ENCODE measurements around the gene FYN. TPM values are rescaled to one million over a fixed set of nuclear protein-coding genes. Genes with fewer than 3 reads are reported as not detected.

FYN gene
- total RNA-seq, 1 donor from 2014 or later: 46.3 TPM

DNA sequence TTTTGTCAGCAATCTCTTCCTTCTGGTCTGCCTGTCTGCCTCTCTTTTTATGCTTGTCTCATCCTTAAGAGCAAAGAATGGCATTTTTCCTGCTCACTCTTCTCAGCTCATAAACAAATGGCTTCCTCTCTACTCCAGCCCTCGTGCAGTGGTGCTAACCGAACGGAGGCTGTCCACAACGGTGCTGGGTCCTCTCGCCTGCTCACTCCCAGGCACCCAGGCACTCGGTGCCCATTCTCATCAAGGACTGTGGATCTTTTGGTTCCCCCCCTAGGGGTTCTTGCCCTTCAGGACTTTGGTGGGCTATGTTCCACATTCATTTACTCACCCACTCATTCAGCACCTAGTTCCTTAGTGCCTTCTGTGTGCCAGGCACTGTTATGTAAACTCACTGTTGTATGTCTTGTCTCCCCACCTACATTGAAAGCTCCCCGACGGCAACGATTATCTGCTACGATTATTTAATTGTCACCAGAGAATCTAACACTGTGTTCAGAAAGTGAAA, 113.9 kb downstream of the FYN start:
- H3K27me3 ChIP-seq (ENCODE audit: low read depth): no peaks in the 10 kb centered on the region
- peaks cover 83% of the 10 kb centered on the region for H3K4me1 ChIP-seq
- no peaks in the 10 kb centered on the region for H3K36me3 ChIP-seq
- DNase-seq: no peak
- H3K4me3 ChIP-seq: no peak overlapping the region
- intact Hi-C loops (cut with micrococcal nuclease): no loop called here
- H3K27ac ChIP-seq (replicated peaks): peak overlapping the region; percentile 81
- H3K9me3 ChIP-seq (replicated peaks): no peaks in the 10 kb centered on the region
- TF ChIP-seq, protein P1, sequence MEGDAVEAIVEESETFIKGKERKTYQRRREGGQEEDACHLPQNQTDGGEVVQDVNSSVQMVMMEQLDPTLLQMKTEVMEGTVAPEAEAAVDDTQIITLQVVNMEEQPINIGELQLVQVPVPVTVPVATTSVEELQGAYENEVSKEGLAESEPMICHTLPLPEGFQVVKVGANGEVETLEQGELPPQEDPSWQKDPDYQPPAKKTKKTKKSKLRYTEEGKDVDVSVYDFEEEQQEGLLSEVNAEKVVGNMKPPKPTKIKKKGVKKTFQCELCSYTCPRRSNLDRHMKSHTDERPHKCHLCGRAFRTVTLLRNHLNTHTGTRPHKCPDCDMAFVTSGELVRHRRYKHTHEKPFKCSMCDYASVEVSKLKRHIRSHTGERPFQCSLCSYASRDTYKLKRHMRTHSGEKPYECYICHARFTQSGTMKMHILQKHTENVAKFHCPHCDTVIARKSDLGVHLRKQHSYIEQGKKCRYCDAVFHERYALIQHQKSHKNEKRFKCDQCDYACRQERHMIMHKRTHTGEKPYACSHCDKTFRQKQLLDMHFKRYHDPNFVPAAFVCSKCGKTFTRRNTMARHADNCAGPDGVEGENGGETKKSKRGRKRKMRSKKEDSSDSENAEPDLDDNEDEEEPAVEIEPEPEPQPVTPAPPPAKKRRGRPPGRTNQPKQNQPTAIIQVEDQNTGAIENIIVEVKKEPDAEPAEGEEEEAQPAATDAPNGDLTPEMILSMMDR (IDR thresholded peaks at IDR 0.05; ENCODE audit: borderline replicate concordance): no peak

DNA sequence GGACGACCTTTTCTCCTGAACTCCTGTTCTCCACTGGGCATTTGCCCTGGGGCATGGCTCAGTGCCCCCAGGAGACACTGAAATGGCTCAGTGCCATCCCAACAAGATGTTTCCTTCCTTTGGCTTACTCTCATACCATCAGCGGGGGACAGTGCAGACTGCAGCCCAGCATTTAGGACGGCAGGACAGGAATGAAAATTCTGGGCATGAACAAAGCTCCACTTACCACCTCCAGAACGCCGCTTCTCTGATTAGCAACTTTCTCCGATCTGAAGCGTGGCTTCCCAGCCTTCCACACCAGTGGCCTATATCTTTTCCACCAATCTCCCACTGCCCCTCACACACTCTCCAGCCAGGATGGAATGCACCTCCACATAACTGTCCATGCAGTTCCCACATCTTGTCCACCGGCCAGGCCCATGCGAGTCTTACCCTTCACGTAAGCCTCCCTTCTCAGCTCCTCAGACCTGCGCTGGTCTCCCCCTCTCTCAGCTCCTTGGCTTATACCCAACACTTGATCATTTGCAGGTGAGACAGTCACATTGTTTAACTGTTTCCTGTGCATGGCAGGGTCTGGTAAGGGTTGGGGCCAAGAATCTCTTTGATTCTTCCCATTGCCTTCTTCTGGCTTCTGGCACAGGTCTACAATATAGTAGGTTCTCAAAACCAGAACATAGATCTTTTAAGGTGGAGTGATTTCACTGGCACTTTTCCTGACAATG, 114.5 kb downstream of the FYN start:
- H3K4me1 ChIP-seq: peaks cover 83% of the 10 kb centered on the region
- intact Hi-C loops (cut with micrococcal nuclease): no loop called here
- TF ChIP-seq, protein P1 (IDR thresholded peaks at IDR 0.05; ENCODE audit: borderline replicate concordance): no peak

DNA sequence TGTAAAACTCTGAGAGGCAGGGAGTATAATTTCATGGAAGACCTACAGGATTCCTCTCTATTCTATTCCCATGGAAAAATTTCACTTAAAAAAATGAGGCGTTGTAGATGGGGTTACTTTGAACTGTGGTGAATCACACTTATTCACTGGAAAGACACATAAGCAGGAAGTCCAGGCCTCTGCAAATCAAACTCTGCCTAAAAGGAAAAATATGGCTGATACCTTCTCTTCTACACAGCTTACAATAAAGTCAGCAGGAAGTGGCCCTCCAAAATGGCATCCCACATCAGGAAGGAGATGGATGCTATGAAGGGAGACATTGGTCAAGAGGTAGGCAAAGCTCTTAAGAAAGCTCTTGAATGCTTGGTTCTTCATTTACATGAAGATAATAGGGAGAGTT, 115.9 kb downstream of the FYN start:
- Histone ChIP-seq H3K36me3 (no peaks in the 10 kb centered on the region), H3K27me3 (ENCODE audit: low read depth) (no peaks in the 10 kb centered on the region), H3K27ac (replicated peaks) (peak overlapping the region; percentile 10), H3K4me1 (peaks cover 83% of the 10 kb centered on the region), H3K4me3 (no peak overlapping the region), H3K9me3 (replicated peaks) (no peaks in the 10 kb centered on the region)
- intact Hi-C loops (cut with micrococcal nuclease): no loop called here
- DNase-seq: no peak
- TF ChIP-seq, protein P1 (IDR thresholded peaks at IDR 0.05; ENCODE audit: borderline replicate concordance): no peak

More for the DNA sequence above, 114.5 kb downstream of the FYN start:
- no peaks in the 10 kb centered on the region for H3K9me3 ChIP-seq (replicated peaks)
- DNase-seq: no peak
- H3K36me3 ChIP-seq: no peaks in the 10 kb centered on the region
- H3K27me3 ChIP-seq (ENCODE audit: low read depth): no peaks in the 10 kb centered on the region
- H3K27ac ChIP-seq (replicated peaks): peak overlapping the region; percentile 81
- H3K4me3 ChIP-seq: no peak overlapping the region

DNA sequence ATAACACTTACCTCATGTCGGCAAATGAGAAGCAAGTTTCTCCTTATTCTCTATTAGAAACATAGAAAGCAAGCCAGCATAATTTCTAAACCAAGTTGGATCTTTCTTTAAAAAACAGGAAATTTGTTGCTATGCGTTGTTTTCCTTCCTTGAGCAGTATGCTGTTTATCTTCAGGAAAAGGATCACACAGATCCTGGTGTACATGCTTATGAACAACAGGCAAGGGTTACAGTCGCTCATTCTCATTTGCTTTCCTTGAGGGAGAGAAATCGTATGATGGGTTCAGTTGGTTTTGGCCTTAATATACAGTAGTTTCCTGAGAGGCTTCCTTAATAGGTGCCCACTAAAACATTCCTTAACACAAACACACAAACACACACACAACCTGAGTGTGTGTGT, 118.8 kb downstream of the FYN start:
- Histone ChIP-seq H3K27me3 (ENCODE audit: low read depth) (no peaks in the 10 kb centered on the region), H3K4me3 (no peak overlapping the region), H3K36me3 (no peaks in the 10 kb centered on the region), H3K9me3 (replicated peaks) (no peaks in the 10 kb centered on the region), H3K4me1 (peaks cover 72% of the 10 kb centered on the region), H3K27ac (replicated peaks) (peak overlapping the region; percentile 58)
- DNase-seq: no peak
- TF ChIP-seq, protein P1 (IDR thresholded peaks at IDR 0.05; ENCODE audit: borderline replicate concordance): no peak
- intact Hi-C loops (cut with micrococcal nuclease): no loop called here

DNA sequence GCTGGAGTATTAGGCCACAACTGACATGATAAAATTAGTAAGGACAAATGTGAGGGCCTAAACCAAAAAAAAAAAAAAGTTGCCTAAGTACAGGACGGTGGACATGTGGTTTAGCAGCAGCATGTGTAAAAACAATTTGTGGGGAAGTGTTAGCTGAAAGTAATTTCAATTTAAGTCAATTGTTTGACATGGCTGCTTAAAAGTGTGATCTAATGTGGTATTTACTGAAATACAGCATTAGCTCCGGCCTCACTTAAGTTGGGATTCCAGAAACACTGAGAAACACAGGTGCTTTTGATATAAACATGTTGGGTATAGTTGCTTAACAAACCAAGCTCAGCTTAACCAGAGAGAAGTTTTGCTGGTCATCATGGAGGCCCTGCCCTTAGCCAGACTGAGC, 119.7 kb downstream of the FYN start:
- no peak for DNase-seq
- intact Hi-C loops (cut with micrococcal nuclease): no loop called here
- H3K4me1 ChIP-seq: peaks cover 69% of the 10 kb centered on the region
- peak overlapping the region; percentile 58 for H3K27ac ChIP-seq (replicated peaks)
- H3K27me3 ChIP-seq (ENCODE audit: low read depth): no peaks in the 10 kb centered on the region
- no peaks in the 10 kb centered on the region for H3K36me3 ChIP-seq
- H3K4me3 ChIP-seq: no peak overlapping the region
- TF ChIP-seq, protein P1 (IDR thresholded peaks at IDR 0.05; ENCODE audit: borderline replicate concordance): no peak
- H3K9me3 ChIP-seq (replicated peaks): no peaks in the 10 kb centered on the region

Data from left ventricle myocardium inferior (tissue), 1 donor.